NCI-H748 treated with DMSO at 0.1 percent for 48 hours (cell line): ENCODE measurements around the gene ANKRD62.
"Not testable (repeated sequence)": the region's sequence is repeated elsewhere in the genome, so short reads cannot be mapped to it uniquely, and the experiment has no call there.

Source experiments
- DNase-seq: peaks from one replicate; lab custom pipeline; 2025; lab: John Stamatoyannopoulos, UW

Gene ANKRD62

GRCh38 chr18:12066910-12067511, 26.6 kb upstream of the ANKRD62 start:
- no peak for DNase-seq

GRCh38 chr18:12067671-12068070, 26.0 kb upstream of the ANKRD62 start:
- no peak for DNase-seq

GRCh38 chr18:12068316-12068949, 25.2 kb upstream of the ANKRD62 start:
- not testable (repeated sequence) for DNase-seq

- no peak for DNase-seq
Observed at GRCh38 chr18:12068950-12069320, 24.7 kb upstream of the ANKRD62 start.

- DNase-seq: not testable (repeated sequence)
Observed at GRCh38 chr18:12071066-12071465, 22.6 kb upstream of the ANKRD62 start.

- no peak for DNase-seq
Observed at GRCh38 chr18:12072996-12073395, 20.6 kb upstream of the ANKRD62 start.

GRCh38 chr18:12074736-12075135, 18.9 kb upstream of the ANKRD62 start:
- no peak for DNase-seq

- DNase-seq: no peak
Observed at GRCh38 chr18:12076424-12077140, 17.1 kb upstream of the ANKRD62 start.

GRCh38 chr18:12077994-12078393, 15.6 kb upstream of the ANKRD62 start:
- DNase-seq: not testable (repeated sequence)

GRCh38 chr18:12079491-12080237, 14.0 kb upstream of the ANKRD62 start:
- no peak for DNase-seq

- no peak for DNase-seq
Observed at GRCh38 chr18:12085136-12085535, 8.5 kb upstream of the ANKRD62 start.

GRCh38 chr18:12085786-12086185, 7.9 kb upstream of the ANKRD62 start:
- no peak for DNase-seq

- DNase-seq: no peak
Observed at GRCh38 chr18:12086249-12086648, 7.4 kb upstream of the ANKRD62 start.

- no peak for DNase-seq
Observed at GRCh38 chr18:12086677-12087470, 6.8 kb upstream of the ANKRD62 start.

- DNase-seq: no peak
Observed at GRCh38 chr18:12087471-12088025, 6.1 kb upstream of the ANKRD62 start.

- DNase-seq: no peak
Observed at GRCh38 chr18:12088096-12088495, 5.5 kb upstream of the ANKRD62 start.

- DNase-seq: no peak
Observed at GRCh38 chr18:12088731-12089375, 4.8 kb upstream of the ANKRD62 start.

GRCh38 chr18:12091538-12092141, 2.0 kb upstream of the ANKRD62 start:
- DNase-seq: no peak

GRCh38 chr18:12092398-12093229, 1.0 kb upstream of the ANKRD62 start:
- DNase-seq: peak; percentile 54

- DNase-seq: no peak
Observed at GRCh38 chr18:12098374-12098773, 4.7 kb downstream of the ANKRD62 start.
